HG03064 (cell line): Measurements from ENCODE around the gene CTAGE9.

Experiments
- ATAC-seq: cut with Tn5 transposase; IDR thresholded peaks from one replicate; pipeline ENCODE4 v1.9.1; 2021; ENCODE audit warnings: low read depth; ENCODE audit not compliant: unreplicated experiment

CTAGE9 gene

DNA sequence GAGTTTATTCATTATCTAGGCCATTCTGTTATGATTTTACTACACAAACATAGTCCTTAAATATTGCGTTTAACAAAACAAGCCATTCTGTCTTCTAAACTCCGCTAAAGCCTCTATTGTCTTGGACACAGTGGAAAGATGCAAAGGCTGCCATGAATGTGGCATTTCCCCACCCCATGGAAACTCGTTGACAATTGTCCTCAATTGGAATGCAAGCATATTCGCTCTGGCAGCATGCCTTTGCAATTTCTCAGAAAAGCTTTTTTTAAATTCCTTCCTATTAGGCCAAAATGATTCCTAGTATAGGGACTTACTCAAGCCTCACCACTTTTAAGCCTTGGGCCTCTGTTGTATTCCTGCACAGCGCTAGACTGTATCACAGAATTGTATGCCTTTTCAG, 32.4 kb downstream of the CTAGE9 start:
- no peak for ATAC-seq

DNA sequence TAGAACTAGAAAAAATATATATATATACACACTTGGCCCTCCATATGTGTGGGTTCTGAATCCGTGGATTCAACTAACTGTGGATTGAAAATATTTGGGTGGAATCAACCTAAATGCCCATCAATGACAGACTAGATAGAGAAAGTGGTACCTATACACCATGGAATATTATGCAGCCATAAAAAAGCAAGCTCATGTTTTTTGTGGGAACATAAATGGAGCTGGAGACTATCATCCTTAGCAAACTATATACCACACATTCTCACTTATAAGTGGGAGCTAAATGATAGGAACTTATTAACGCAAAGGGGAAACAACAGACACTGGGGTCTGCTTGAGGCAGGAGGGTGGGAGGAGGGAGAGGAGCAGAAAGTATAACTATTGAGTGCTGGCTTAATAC, 37.6 kb downstream of the CTAGE9 start:
- ATAC-seq = no peak

DNA sequence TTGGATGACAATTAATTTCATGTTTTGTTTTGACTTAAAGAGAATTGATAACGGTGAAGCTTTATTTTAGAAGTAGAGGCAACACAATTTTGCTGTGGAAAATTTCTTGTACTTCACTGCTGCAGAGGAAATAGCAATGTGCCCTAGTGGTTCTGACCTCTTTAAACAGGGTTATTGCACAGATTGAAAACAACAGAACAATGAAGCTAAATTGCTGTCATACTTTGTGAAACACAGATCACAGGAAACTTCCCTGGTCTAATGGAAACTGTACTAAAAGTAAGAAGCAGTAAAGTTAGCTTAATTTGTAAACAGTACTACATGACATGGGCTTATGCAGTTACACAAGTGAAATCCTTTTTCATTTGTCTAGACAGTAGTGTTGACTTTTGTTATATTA, 40.9 kb downstream of the CTAGE9 start:
- no peak for ATAC-seq

DNA sequence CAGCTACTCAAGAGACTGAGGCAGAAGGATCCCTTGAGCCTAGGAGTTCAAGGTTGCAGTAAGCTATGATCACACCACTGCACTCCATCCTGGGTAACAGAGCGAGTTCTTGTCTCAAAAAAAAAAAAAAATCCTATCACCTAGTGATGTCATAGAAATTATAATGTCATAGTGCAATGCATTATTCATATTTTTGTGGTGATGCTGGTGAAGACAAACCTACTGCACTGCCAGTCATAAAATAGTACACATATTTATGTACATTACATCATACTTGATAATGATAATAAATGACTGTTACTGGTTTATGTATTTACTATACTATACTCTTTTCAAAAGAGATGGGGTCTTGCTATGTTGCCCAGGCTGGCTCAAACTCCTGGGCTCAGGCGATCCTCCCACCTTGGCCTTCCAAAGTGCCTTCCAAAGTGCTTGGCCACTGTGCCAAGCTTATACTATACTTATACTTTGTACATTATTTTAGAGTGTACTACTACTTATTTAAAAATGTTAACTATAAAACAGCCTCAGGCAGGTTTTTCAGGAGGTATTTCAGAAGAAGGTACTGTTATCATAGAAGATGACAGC, 47.1 kb downstream of the CTAGE9 start:
- ATAC-seq = no peak

DNA sequence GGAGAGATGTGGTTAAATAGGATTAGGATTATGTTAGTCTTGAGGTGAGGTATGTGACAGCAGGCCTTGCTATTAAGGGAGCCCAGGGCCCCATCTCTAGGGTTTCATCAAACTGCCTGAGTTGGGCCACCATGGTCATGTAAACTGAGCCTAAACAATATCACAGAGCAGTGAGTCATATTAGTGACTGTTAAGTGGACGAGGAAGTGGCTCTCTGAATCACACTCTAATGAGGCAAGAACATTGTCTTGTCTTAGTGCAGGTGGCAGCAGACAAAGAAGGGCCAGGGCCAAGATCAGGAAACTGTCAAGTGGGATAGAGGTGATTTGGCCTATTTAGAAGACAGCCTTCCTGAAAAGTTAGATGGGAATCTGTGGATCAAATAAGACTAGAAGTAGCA, 50.6 kb downstream of the CTAGE9 start:
- no peak for ATAC-seq
